ENCODE results near the gene S100A14.
A peak's percentile ranks its signal among the peaks of the same experiment; 100 is the strongest.

- TF ChIP-seq CTCF (IDR thresholded peaks at IDR 0.05): peak; percentile 74 to 90 (median 78)
- TF ChIP-seq EP300 (IDR thresholded peaks at IDR 0.05): no peak
- no peak for TF ChIP-seq POLR2A (IDR thresholded peaks at IDR 0.05)
- TF ChIP-seq POLR2AphosphoS5 (IDR thresholded peaks at IDR 0.05): peak; percentile 56 to 81
Measured at GRCh38 chr1:153572569-153573015, 43.5 kb downstream of the S100A14 start.

Measured in upper lobe of left lung (tissue), 4 donors.